HCT116 (cell line): ENCODE measurements around the gene KIAA1549.

Experiments used
- POLR2AphosphoS5 ChIP-seq: IDR thresholded peaks from 2 replicates; pipeline ENCODE4 v1.6.1; 2011; ENCODE audit warnings: mild to moderate bottlenecking, low read depth, low read length, moderate library complexity
- SP1 ChIP-seq: IDR thresholded peaks from 2 replicates; pipeline ENCODE4 v1.6.1; 2012; ENCODE audit warnings: low read depth
- TF ChIP-seq, protein P1 (sequence below): IDR thresholded peaks from 2 replicates; pipeline ENCODE4 v1.6.1; 2012; ENCODE audit warnings: low read depth

DNA sequence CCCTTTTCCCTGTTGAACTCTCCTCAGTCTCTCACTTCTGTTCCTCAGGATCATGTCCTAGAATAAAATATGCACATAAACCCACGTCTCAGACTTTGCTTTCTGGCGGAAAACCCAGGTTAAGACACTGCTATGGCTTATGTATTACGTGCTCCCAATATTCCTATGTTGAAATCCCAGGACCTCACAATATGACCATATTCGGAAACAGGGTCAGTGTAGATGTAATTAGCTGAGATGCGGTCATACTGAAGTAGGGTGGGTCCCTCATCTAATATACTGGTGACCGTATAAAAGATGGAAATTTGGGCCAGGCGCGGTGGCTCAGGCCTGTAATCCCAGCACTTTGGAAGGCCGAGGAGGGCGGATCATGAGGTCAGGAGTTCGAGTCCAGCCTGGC, 59.9 kb downstream of the KIAA1549 start:
- TF ChIP-seq, protein P1, sequence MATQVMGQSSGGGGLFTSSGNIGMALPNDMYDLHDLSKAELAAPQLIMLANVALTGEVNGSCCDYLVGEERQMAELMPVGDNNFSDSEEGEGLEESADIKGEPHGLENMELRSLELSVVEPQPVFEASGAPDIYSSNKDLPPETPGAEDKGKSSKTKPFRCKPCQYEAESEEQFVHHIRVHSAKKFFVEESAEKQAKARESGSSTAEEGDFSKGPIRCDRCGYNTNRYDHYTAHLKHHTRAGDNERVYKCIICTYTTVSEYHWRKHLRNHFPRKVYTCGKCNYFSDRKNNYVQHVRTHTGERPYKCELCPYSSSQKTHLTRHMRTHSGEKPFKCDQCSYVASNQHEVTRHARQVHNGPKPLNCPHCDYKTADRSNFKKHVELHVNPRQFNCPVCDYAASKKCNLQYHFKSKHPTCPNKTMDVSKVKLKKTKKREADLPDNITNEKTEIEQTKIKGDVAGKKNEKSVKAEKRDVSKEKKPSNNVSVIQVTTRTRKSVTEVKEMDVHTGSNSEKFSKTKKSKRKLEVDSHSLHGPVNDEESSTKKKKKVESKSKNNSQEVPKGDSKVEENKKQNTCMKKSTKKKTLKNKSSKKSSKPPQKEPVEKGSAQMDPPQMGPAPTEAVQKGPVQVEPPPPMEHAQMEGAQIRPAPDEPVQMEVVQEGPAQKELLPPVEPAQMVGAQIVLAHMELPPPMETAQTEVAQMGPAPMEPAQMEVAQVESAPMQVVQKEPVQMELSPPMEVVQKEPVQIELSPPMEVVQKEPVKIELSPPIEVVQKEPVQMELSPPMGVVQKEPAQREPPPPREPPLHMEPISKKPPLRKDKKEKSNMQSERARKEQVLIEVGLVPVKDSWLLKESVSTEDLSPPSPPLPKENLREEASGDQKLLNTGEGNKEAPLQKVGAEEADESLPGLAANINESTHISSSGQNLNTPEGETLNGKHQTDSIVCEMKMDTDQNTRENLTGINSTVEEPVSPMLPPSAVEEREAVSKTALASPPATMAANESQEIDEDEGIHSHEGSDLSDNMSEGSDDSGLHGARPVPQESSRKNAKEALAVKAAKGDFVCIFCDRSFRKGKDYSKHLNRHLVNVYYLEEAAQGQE: no peak
- TF ChIP-seq SP1 (no peak), POLR2AphosphoS5 (no peak)
